IPS DF 6.9 (cell line): ENCODE measurements around the gene CMIP.
"Not testable (repeated sequence)": the region's sequence is repeated elsewhere in the genome, so short reads cannot be mapped to it uniquely, and the experiment has no call there.

Experiments
- DNase-seq: peaks from one replicate; pipeline ENCODE4 v3.0.0-alpha.2; 2013; ENCODE audit warnings: low read depth, low spot score
- H3K27ac ChIP-seq: one replicate; pipeline ENCODE4 v1.5.1; 2013; ENCODE audit warnings: low read length, control low read depth
- H3K27me3 ChIP-seq: 2 replicates; pipeline ENCODE4 v1.6.1; 2013; ENCODE audit warnings: mild to moderate bottlenecking, low read length; ENCODE audit not compliant: control insufficient read depth, insufficient read depth
- H3K36me3 ChIP-seq: 2 replicates; pipeline ENCODE4 v1.6.1; 2013; ENCODE audit warnings: low read length; ENCODE audit not compliant: control insufficient read depth, insufficient read depth
- H3K4me1 ChIP-seq: 2 replicates; pipeline ENCODE4 v1.6.1; 2013; ENCODE audit warnings: low read length; ENCODE audit not compliant: control insufficient read depth, insufficient read depth
- H3K4me3 ChIP-seq: 2 replicates; pipeline ENCODE4 v1.5.1; 2013; ENCODE audit warnings: mild to moderate bottlenecking, low read length
- H3K9me3 ChIP-seq: 2 replicates; pipeline ENCODE4 v1.6.1; 2013; ENCODE audit warnings: low read length, inconsistent platforms; ENCODE audit not compliant: control insufficient read depth, insufficient read depth
- WGBS: extraction: QIAGEN DNeasy Blood & Tissue Kit; methylation state at CpG from one replicate; pipeline ENCODE4 v1.1.7; 2013; ENCODE audit warnings: mixed read lengths, missing lambda C conversion rate; ENCODE audit not compliant: insufficient read length, insufficient coverage; 5-methylcytosine and 5-hydroxymethylcytosine counted together

The CMIP gene

DNA sequence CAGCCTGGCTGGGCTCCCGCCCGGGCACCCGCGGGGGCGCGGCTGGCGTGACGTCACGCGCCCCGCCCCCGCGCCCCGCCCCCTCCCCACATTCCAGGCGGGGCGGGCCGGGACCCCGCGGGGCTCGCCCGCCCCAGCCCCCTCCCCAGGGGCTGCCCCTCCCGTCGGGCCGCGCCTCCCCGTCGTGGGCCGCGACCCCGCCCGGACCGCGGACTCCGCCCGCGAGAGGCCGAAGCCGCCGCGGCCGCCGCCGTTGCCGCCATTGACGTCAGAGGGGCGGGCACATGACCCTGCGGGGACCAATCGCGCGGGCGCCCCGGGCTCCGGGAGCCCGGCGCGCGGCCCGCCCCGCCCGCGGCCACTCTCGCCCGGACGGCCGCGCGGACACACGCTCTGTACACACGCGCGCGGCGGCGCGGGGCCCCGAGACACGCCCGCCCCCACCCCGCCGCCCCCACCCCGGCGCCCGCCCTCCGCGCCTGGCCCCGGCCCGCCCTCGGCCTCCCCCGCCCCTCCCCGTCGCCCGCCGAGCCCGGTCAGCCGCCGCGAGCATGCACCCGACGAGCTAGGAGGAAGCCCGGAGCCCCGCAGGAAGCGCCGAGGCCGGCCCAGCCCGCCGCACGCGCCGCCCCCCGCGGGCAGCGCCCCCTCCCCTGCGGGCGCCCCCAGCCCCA lies at the start of gene CMIP:
CMIP (plus strand) TSS at position 361 of the 674 bp plus-strand sequence.
- Histone ChIP-seq H3K36me3 (no peaks in the 10 kb centered on the region), H3K27ac (no peak within 1 kb of the TSS), H3K4me1 (peaks cover 4% of the 10 kb centered on the region; the same call in 1 of the 2 replicates), H3K4me3 (peak within 1 kb of the TSS; percentile 75), H3K27me3 (no peaks in the 10 kb centered on the region), H3K9me3 (no peaks in the 10 kb centered on the region)
- DNase-seq: no peak
- WGBS: no CpG with 5 or more reads among the region's 114 CpGs

DNA sequence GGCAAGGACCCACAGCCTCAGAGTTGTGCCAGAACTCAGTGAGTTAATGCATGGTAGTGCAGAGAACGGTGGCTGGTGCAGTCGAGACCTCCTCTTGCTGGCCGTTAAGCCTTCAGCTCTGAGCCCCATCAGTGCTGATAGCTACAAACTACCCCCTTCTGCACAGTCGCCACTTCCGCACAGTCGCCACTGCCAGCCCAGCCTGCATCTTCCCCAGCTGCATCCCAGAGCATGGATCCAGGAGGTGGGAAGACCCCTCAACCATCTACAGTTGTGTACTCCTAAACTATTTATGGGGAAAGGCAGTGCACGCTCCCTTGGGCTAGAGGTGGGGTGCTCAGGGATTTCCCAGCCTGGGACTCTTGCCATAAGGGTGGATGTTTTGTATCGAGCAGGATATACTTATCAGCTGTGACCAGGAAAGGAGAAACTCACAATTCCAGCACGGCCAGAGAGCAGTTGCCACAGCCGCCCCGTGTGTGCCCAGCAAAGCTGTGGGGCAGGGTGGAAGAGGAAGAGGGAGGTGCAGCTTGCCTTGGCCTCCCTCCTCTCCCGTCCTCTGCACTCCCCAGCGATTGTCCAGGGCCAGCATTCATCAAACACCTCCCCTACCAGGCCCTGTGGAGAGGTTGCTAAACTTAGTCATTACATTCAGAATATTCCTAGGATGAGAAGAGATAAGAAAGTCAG lies 49.5 kb upstream of the CMIP start:
- H3K4me1 ChIP-seq: no peaks in the 10 kb centered on the region
- no peaks in the 10 kb centered on the region for H3K9me3 ChIP-seq
- H3K4me3 ChIP-seq: no peak overlapping the region
- no peak overlapping the region for H3K27ac ChIP-seq
- H3K27me3 ChIP-seq: no peaks in the 10 kb centered on the region
- H3K36me3 ChIP-seq: no peaks in the 10 kb centered on the region
- WGBS: no CpG with 5 or more reads among the region's 13 CpGs
- no peak for DNase-seq

DNA sequence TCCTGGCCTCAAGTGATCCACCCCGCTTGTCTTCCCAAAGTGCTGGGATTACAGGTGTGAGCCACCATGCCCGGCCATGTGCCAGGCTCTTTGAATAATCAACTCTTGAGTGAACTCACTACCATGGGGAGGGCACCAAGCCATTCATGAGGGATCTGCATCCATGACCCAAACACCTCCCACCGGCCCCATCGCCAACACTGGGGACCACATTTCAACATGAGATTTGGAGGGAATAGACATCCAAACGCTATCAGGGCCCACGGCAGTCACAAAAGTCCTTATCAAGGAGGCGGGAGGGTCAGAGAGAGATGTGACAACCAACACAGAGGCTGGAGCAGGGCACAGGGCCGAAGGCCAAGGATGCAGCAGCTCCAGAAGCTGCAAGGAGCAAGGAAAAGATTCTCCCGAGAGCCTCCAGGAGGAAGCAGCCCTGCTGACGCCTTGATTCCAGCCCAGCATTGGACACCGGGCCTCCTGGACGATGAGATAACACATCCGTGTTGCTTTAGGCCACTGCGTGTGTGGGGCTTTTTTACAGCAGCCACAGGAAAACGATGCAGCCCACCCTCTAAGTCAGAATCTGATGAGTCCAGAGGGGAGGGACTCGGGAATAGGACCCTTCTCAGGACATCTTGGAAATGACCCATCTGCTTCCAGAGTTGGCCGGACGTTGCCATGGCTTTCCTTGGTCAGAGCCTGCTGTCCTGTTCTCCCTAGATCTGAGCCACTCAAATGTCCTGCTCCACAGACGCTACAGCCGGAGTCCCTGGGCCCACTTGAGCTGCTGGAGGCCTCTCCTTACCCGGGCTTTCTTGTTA lies 47.3 kb upstream of the CMIP start:
- Histone ChIP-seq H3K27ac (no peak overlapping the region), H3K36me3 (no peaks in the 10 kb centered on the region), H3K9me3 (no peaks in the 10 kb centered on the region), H3K4me1 (no peaks in the 10 kb centered on the region), H3K27me3 (no peaks in the 10 kb centered on the region), H3K4me3 (no peak overlapping the region)
- DNase-seq: no peak
- no CpG with 5 or more reads among the region's 21 CpGs for WGBS

DNA sequence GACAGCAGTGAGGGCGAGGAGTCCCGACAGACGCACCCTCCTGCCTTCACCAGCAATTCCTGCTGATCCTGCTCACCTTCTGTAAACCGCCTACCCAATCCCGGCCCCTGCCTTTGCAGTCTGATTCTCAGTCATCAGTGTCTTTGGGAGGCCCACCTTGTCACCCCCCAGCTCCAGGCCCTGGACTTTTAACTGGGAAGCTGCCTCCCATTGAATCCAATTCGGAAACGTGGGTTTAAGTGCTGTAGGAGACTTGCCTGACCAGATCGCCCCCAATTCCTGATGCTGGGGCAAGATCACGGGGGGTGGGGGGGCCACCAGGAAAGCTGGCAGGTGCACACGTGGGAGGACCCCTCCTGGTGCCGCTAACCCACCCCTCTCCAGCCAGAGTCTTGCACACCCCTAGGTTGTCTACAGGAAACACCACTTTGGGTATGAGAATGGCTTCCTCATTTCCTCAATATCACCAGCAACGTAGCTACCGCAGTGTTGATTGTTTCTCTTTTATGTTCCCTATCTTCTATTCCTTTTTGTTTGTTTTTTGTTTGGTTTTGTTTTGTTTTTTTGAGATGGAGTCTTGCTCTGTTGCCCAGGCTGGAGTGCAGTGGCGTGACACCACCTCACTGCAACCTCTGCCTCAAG lies 46.6 kb upstream of the CMIP start:
- Histone ChIP-seq H3K4me3 (no peak overlapping the region), H3K27ac (no peak overlapping the region), H3K36me3 (no peaks in the 10 kb centered on the region), H3K4me1 (no peaks in the 10 kb centered on the region), H3K27me3 (no peaks in the 10 kb centered on the region), H3K9me3 (no peaks in the 10 kb centered on the region)
- no CpG with 5 or more reads among the region's 14 CpGs for WGBS
- no peak for DNase-seq

DNA sequence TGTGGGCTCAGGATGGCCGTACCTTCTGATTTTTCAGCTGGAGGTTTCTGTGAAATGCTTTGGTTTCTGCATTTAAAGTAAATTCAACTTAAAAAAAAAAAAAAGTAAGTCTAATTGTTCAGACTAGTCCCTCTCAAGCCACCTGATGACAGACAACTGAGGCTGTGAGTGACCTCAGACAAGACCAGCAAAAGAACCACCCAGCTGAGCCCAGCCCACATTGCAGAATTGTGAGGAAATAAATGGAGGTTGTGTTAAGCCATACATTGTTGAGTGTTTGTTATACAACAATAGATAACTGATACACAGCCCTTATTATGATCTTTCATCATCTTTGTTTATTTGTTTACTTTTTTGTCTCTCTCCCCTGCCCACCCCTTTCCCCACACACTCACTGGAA lies 44.7 kb upstream of the CMIP start:
- Histone ChIP-seq H3K4me3 (no peak overlapping the region), H3K4me1 (no peaks in the 10 kb centered on the region; the same call in 1 of the 2 replicates), H3K27ac (no peak overlapping the region), H3K9me3 (no peaks in the 10 kb centered on the region), H3K36me3 (no peaks in the 10 kb centered on the region), H3K27me3 (no peaks in the 10 kb centered on the region)
- no peak for DNase-seq
- no CpG with 5 or more reads among the region's 1 CpG for WGBS

DNA sequence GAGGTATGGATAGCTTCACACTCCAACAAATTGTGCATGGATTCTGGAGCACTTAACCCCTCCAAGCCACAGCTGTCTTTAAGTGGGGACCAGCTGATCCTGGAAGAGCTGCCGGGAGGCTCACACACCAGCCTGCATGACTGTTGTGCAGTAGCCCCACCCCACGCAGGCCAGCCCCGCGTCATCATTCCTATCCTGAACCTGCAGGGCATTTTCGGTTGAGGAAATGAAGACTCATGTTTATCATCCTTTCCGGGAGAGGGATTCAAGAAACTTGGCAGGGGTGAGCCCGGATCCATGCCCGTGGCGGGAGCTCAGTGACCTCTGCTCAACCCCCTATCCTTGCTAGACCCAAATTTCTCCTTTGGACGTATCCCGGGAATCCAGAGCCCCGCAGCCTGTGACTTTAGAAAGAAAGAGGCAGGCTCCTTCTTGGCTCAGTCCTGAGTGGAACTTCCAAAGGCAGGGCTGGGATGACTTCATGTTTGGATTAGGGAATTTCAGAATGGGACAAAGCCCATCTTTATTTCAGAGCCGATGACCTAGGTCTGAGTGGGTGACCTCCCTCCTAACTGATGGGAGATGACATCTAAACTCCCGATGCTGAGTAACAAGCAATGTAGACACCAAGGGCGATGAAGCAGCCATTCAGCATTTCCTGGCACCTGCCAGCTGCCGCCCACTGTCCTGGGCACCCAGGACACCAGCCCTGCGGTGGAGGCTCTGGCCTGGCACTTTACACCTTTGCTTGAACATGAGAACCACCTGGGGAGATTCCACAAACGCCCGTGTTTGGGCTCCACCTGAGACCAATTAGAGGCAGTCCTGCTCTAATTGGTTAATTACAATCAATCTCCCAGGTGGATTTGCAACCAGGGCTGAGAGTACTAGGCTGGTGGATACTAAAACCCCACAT lies 43.3 kb upstream of the CMIP start:
- Histone ChIP-seq H3K27me3 (no peaks in the 10 kb centered on the region), H3K4me1 (no peaks in the 10 kb centered on the region; the same call in 1 of the 2 replicates), H3K36me3 (no peaks in the 10 kb centered on the region), H3K4me3 (no peak overlapping the region), H3K27ac (no peak overlapping the region), H3K9me3 (no peaks in the 10 kb centered on the region)
- DNase-seq: no peak
- WGBS: no CpG with 5 or more reads among the region's 19 CpGs

DNA sequence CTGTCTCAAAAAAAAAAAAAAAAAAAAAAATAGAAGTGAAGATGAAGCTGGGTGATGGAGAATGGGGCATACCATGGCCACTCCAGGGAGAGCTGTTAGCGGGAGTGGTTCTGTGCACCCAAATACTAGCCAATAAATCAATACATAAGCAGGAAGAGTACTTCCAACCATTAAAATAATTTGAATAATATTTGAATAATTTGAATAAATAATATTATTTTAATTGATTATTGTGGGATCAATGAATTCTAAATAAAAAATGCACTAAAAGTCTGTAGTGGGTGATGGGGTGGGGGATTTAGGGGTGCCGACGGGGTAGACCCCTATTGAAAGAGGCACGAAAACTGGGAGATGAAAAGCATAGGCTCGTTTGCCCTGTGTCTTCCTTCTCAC lies 41.4 kb upstream of the CMIP start:
- no peak overlapping the region for H3K4me3 ChIP-seq
- H3K27me3 ChIP-seq: no peaks in the 10 kb centered on the region
- DNase-seq: no peak
- no peaks in the 10 kb centered on the region for H3K36me3 ChIP-seq
- no CpG with 5 or more reads among the region's 5 CpGs for WGBS
- no peaks in the 10 kb centered on the region for H3K9me3 ChIP-seq
- no peaks in the 10 kb centered on the region; the same call in 1 of the 2 replicates for H3K4me1 ChIP-seq
- H3K27ac ChIP-seq: no peak overlapping the region

DNA sequence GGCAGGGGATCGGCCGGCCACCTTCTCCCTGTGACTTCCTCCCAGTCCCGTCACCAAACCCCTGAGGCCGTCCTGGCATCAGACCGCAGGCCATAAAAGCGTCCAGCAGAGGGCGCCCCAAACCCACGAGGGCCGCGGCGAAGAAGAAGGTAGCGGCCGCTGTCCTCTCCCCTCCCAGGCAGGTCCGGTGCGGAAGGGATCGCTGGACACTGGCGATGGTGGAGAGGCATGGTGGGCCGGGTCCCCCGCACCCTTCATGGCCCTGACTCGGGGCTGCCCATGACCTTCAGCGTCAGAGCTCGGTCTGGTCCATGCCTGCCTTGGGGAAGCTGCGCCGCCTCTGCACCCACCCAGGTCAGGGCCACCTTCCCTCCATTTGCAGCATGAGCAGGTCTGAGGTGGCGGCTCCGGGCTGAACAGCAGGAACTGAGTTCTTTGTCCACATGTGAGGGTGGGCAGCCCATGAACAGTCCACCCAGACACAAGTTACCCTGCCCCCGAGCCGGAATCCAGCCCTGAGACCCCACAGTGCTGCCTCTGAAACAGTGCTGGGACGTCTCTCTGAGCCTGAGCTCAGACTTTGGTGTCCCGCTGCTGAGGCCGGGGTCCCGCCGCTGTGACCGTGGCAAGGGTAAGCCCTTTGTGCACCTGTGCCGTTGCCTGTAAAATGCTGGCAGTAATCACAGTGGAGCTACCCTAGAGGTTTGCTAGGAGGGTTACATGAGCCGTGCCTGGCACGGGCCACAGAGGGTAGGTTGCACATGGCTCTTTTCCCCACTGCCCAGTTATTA lies 40.8 kb upstream of the CMIP start:
- Histone ChIP-seq H3K27ac (no peak overlapping the region), H3K4me1 (no peaks in the 10 kb centered on the region; the same call in 1 of the 2 replicates), H3K9me3 (no peaks in the 10 kb centered on the region), H3K4me3 (peak overlapping the region; percentile 21; the same call in 1 of the 2 replicates), H3K27me3 (no peaks in the 10 kb centered on the region), H3K36me3 (no peaks in the 10 kb centered on the region)
- DNase-seq: peak; percentile 61
- no CpG with 5 or more reads among the region's 37 CpGs for WGBS

DNA sequence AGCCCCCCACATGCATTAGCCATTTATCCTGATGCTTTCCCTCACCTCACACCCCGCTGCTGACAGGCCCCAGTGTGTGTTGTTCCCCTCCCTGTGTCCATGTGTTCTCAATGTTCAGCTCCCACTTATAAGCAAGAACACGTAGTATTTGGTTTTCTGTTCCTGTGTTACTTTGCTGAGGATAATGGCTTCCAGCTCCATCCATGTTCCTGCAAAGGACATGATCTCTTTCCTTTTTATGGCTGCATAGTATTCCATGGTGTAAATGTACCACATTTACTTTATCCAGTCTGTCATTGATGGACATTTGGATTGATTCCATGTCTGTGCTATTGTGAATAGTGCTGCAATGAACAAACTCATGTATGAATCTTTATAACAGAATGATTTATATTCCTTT lies 39.6 kb upstream of the CMIP start:
- H3K9me3 ChIP-seq, H3K27ac ChIP-seq, DNase-seq, H3K36me3 ChIP-seq, H3K27me3 ChIP-seq, H3K4me1 ChIP-seq, H3K4me3 ChIP-seq: not testable (repeated sequence)
- WGBS: no CpG with 5 or more reads among the region's 2 CpGs
